ENCODE results near the gene ACOX1.

Gene ACOX1

GRCh38 chr17:75978938-75979704 is at the start of gene ACOX1, which contains the start of gene TEN1:
Gene ACOX1, minus strand, starts transcription at chr17:75979166. Its CDS starts 93 bp downstream, at chr17:75979073.
Gene TEN1, plus strand, starts transcription at chr17:75979240. Its CDS starts 6,953 bp downstream, at chr17:75986193.
- DNase-seq (ENCODE audit: low read depth in 2 of 2), result peak; percentile 90 to 92

DNA sequence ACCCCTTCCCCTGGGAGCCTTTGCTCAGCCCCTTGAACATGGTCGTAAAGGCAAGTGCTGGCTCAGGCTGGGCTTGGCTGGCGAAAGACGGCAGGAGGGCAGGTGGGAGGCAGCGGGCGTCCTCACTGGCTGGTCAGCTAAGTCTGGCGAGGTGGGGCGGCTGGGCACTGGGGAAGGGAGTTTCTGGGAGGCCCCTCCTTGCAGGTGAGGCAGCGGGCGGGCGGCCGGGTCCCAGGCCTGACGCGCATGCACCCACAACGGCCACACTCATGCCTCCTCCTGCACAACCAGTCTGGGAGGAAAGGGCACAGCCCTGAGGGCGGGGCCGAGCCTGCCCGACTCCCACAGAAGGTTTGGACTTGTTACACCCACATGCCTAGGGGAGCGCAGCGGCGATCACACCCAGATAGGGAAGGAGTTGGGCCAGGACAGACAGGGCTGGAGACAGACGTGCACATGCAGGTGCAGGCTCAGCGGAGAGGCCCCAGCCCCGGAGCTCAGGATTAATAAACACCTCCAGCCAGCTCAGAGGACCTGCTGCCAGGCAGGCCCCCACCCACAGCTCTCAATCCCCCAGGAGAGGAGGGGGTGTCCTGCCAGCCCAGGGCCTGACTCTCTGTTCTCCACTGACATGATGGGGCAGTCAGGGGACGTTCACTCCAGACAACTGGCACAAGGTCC is 48.3 kb upstream of the ACOX1 start, which contains the start of gene EVPL:
Gene EVPL, minus strand, starts transcription at position 148 of the 681 bp plus-strand sequence. Its CDS starts 108 bp downstream, at position 40.
- DNase-seq (ENCODE audit: low read depth in 2 of 2), result no peak

DNA sequence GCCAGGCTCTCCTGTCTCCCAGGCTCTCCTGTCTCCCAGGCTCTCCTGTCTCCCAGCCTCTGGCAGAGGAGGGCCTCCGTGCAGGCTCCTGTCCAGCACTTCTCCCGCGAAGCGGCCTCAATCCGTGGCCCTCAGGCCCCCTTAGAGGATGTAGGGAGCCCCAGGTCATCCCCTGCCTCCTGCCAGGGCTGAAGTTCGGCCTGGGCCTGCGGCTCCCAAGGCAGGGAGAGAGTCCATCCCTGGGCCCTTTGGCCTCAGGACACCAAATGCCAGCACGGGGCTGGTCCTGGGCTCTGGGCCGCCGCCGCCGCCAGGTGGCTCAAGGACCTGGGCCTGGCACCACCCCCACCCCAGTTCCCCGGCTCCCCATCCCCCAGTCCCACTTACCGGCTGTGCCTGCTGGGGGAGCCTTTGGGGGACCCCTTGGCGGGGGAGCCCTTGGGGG is 47.8 kb upstream of the ACOX1 start:
- DNase-seq (ENCODE audit: low read depth in 2 of 2), result no peak

DNA sequence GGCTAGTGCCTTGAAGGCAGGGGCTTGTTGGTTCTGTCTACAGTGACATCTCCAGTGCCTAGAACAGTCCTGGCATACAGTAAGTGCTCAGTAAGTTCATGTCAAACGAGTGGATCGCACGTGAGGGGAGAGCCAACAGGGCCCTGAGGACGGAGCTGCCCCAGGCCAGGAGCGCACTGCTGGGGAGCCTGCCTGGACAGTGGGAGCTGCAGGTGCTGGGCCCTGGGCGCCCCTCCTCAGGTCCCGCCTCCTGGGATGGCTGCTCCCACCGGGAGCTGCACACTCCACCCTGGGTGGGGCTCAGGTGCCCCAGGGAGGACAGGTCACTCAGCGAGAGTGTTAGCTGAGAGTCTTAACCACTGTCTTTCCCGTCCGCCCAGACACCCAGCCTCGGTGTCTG is 46.3 kb upstream of the ACOX1 start:
- DNase-seq (ENCODE audit: low read depth in 2 of 2), result no peak

DNA sequence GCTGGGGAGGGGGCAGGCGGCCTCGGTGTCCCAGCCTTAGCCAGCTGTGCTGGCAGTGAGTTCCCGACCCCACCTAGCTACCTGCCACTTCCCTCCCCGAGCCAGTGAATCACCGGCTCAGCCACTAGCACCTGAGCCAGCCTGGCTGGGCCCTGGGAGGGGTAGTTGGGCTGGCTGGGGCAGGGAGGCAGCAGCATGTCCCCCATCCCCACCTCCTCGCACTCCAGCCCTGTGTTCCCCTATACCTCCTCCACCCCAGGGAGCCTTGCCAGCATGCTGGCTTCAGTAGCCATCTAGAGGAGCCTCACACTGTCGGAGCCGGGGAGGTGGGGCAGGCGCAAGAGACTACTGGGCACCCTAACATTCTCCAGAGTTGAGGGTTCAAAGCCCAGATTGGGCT is 45.4 kb upstream of the ACOX1 start:
- DNase-seq (ENCODE audit: low read depth in 2 of 2), result no peak

- no peak for DNase-seq (ENCODE audit: low read depth in 2 of 2)
Observed at GRCh38 chr17:76023900-76024237, 44.9 kb upstream of the ACOX1 start.

GRCh38 chr17:76022973-76023899 is 44.3 kb upstream of the ACOX1 start:
- DNase-seq (ENCODE audit: low read depth in 2 of 2), result no peak

DNA sequence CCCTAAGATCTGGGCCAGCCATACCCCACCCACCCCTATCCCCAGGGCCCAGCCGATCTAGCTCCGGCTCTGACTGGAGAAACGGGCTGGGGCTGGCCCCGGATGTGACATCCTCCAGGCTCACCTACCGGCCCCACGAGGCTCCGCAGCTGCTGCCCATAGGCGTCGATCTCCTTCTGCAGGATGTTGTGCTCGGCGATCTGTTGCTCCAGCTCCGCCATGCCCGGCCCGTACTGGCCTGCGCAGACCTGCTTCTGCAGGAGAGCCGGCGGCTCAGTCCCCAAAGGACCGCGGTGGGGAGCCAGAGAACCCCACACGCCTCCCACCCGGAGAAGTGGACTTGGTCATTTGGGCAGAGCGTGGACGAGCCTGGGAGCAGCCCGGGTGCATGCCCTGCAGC is 43.3 kb upstream of the ACOX1 start:
- DNase-seq (ENCODE audit: low read depth in 2 of 2), result no peak

GRCh38 chr17:76019833-76020467 is 41.0 kb upstream of the ACOX1 start:
- DNase-seq (ENCODE audit: low read depth in 2 of 2), result no peak

DNA sequence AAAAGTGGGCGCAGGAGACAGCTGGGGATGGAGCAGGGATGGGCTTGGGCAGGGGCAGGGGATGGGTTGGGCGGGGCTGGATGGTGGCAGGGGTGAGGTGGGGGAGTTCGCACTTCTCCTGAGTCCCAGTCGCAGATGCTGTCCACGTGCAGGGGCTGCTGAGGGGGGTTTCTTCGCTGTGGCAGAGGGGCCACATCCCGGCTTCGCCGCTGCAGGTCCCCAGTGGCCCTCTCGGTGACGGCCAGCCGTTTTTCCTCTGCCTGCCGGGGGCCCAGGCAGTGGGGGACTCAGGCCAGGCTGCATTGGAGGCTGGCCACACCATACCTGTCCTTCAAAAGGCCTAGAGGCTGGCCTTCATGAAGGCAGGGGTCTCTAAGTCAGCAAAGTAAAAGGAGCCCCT is 39.8 kb upstream of the ACOX1 start:
- no peak for DNase-seq (ENCODE audit: low read depth in 2 of 2)

DNA sequence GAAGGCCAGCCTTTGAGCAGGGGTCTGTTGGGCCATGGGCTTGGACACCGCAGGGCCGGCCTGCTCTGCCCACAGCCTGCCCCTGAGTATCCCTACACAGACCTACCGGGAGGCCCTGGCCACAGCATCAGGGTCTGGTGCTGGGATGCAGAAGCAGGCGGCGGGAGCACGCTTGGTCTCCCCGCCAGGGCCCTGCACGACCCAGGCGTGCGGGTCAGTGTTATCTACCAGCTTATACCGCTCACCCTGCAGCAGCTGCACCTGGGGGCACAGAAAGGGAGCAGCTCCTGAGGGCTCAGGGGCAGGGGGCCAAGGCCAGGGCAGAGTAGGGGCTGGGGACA is 39.3 kb upstream of the ACOX1 start:
- DNase-seq (ENCODE audit: low read depth in 2 of 2), result no peak

GRCh38 chr17:76017481-76018339 is 38.7 kb upstream of the ACOX1 start:
- DNase-seq (ENCODE audit: low read depth in 2 of 2), result no peak

DNA sequence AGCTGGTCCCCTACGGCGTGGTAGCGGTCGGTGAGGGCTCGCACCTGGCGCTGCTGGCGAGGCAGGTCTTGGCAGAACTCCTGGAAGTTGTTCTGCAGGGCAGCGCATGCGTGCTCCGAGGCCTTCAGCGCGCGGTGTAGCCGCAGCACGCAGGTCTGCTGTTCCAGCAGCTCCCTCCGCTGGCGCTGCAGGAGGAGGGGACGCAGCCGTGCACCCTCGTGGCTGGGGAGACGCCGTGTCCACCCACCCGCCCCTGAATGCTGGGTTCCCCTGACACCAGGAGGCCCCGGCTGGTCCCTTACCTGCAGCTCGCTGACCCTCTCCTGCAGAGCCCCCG is 35.9 kb upstream of the ACOX1 start:
- DNase-seq (ENCODE audit: low read depth in 2 of 2), result no peak

DNA sequence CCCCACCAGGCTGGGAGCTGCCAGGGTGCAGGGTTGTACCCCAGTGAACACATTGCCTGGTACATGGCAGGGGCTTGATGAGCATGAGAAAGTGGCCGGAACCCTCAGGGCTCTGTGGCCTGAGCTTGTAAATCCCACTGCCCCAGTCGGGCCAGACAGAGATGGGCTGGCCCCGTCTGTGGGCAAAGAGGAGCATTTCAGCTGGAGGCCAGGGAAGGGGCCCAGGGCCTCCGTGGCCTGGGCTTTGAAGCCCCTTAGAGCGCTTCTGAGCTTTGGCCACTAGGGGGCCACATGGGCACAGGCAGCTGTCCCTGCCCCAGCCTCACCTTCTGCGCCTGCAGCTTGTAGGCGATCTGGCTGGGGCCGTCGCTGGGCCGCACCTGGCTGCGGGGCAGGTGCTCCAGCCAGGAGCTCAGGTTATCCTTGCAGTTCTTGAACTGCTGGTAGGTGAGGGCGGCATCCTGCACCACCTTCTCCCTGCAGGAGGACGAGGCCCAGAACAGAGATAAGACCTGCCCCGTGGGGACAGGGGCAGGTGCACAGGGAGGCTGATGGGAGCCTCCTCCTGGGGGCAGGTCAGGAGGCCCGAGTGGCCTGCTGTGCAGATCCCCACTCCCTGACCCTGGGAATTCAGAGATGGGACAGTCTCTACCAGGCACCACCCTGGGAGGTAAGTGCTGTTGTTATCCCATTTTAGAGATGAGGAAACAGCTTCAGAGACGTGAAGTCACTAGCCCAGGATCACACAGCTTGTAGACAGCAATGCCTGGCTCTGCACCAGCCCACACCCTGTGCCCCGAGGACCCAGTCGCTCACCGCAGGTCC is 35.3 kb upstream of the ACOX1 start:
- DNase-seq (ENCODE audit: low read depth in 2 of 2), result peak; percentile 27 to 29

DNA sequence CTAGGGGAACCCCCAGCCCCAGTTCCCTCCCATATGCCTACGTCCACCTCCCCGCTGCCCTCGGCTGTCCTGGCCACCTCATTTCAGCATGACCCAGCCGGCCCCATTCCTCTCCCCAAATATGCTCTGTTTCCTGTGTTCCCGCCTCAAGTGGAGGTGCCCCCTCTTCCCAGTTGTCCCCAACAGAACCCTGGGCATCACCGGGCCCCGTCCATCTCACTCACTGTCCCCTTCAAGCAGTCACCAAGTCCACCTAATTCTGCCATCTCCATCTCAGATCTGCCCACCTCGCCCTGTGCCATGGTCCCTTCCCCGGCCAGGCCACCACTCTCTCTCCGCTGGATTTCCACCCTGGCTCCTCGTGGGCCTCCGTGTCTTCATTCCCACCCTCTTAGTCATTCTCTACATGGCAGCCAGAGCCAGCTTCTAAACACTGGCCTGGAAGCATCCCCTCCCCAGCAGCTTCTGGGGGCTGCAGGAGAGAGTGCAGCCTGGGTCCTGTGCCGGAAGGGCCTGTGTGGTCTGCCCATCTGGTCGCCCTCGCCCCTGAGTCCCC is 34.5 kb upstream of the ACOX1 start:
- no peak for DNase-seq (ENCODE audit: low read depth in 2 of 2)

GRCh38 chr17:76011951-76012350 is 33.0 kb upstream of the ACOX1 start:
- no peak for DNase-seq (ENCODE audit: low read depth in 2 of 2)

GRCh38 chr17:76009969-76010661 is 31.1 kb upstream of the ACOX1 start:
- DNase-seq (ENCODE audit: low read depth in 2 of 2), result no peak

- DNase-seq (ENCODE audit: low read depth in 2 of 2), result no peak
Observed at GRCh38 chr17:76009447-76009846, 30.5 kb upstream of the ACOX1 start.
